Measurements from ENCODE around the gene HINFP.

The HINFP gene

DNA sequence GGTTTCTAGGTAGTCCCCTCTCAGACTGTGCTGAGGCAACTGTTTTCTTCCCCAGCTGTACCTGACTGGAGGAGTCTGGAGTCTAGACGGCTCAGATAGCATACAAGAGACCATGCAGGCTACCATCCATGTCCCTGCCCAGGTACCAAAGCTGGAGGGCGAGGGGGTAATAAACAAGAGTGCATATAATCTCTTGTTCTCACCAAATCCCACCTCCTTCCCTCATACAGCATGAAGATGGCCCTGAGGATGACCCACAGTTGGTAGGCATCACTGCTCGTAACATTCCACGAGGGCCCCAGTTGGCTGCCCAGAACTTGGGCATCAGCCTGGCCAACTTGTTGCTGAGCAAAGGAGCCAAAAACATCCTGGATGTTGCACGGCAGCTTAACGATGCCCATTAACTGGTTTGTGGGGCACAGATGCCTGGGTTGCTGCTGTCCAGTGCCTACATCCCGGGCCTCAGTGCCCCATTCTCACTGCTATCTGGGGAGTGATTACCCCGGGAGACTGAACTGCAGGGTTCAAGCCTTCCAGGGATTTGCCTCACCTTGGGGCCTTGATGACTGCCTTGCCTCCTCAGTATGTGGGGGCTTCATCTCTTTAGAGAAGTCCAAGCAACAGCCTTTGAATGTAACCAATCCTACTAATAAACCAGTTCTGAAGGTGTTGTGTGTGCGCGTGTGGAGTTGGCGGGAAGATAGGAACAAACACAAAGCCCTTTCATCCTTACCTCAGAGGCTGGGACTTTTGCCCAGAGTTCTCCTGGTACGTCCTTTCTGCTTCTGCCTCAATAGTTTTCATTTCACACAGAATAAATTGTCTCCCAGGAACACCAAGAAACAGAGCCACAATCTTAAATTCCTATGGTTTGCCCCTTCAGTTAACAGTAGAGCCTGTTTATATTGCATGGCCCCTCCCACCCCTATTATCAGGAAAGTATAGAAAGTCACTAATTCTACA is 28.2 kb upstream of the HINFP start:
- H3K27ac ChIP-seq = peak overlapping the region; percentile 99
- no peak for TF ChIP-seq ZFX (IDR thresholded peaks at IDR 0.05; ENCODE audit: borderline replicate concordance)
- TF ChIP-seq, protein P1, sequence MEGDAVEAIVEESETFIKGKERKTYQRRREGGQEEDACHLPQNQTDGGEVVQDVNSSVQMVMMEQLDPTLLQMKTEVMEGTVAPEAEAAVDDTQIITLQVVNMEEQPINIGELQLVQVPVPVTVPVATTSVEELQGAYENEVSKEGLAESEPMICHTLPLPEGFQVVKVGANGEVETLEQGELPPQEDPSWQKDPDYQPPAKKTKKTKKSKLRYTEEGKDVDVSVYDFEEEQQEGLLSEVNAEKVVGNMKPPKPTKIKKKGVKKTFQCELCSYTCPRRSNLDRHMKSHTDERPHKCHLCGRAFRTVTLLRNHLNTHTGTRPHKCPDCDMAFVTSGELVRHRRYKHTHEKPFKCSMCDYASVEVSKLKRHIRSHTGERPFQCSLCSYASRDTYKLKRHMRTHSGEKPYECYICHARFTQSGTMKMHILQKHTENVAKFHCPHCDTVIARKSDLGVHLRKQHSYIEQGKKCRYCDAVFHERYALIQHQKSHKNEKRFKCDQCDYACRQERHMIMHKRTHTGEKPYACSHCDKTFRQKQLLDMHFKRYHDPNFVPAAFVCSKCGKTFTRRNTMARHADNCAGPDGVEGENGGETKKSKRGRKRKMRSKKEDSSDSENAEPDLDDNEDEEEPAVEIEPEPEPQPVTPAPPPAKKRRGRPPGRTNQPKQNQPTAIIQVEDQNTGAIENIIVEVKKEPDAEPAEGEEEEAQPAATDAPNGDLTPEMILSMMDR (IDR thresholded peaks at IDR 0.05) = no peak

DNA sequence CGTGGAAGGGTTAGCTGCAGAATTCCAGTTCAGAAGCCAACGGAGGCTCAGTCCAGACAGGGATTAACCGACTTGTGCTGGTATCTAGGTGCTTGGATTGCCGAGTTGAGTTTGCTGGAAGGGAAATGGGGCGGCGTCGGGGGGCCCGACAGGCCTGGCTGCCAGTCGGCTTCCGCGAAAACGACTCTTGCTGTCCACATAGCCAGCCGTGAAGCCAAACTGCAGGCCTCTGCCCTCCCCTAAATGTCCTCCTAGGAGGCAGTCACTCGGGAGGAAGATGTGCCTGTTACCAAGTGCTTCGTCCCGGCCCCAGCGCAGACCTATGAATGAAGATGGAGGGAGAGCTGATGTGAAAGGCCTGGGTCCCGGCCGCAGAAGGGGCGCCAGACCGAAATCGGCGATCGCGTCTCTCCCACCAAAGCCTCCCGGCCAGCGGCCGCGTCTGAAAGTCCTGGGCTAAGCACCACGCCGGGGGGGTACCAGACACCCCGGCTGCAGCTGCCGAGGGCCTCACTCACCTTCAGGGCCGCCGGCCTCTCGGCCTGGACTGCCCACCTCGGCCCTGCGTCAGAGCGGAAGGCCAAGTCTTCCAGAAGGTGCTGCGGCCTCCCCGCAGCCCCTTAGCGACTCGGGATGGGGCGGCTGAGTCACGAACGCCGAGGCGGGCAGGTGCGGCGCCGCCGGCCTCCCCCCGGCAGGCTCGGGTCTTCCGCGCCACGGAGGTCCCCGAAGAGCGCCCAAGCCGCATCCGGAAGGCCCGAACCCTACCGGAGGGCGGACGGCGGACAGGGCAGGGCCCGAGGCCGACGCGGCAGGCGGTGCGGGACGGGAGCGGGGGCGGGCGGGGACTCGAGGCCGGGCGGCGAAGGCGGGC is 27.2 kb upstream of the HINFP start:
- peak overlapping the region; percentile 99 for H3K27ac ChIP-seq
- TF ChIP-seq, protein P1 (IDR thresholded peaks at IDR 0.05) = no peak
- TF ChIP-seq ZFX (IDR thresholded peaks at IDR 0.05; ENCODE audit: borderline replicate concordance) = no peak

DNA sequence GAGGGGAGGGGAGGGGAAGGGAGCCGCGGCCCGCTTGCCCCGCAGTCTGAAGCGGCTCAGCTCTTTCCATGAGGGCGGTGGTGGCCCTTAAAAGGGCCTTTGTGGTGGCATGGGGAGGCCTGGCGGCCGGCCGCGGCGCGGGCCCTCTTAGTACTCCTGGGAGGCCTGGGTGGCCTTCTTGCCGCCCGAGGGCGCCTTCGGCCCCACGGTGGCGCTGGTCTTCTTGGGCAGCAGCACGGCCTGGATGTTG is 26.6 kb upstream of the HINFP start:
- H3K27ac ChIP-seq = peak overlapping the region; percentile 99
- TF ChIP-seq, protein P1 (IDR thresholded peaks at IDR 0.05) = peak; percentile 68
- no peak for TF ChIP-seq ZFX (IDR thresholded peaks at IDR 0.05; ENCODE audit: borderline replicate concordance)

DNA sequence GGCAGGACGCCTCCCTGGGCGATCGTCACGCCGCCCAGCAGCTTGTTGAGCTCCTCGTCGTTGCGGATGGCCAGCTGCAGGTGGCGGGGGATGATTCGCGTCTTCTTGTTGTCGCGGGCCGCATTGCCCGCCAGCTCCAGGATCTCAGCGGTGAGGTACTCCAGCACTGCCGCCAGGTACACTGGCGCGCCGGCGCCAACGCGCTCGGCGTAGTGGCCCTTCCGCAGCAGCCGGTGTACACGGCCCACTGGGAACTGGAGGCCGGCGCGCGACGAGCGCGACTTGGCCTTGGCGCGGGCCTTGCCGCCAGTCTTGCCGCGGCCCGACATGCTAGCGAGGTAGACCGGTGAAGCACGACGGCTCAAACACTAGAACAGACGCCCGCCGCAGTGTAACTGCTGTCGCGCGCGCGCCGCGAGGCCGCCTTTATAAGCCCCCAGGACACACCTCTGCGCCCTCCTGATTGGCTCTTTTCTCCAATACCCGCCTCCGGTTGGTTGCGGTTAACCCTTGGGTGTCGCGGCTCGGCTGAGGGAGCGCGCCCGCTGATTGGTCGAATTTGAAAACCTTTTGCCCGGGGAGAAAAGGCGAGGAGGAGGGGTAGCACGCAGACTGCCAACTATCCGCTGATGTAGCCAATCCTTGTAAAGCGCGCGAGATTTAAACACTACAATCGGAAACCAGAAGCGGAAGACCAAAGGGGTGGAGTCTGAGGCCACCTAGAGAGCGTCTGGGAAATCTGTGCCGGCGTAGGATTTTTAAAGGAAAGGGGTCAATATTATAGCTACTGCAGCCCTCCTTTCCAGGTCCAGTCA is 26.1 kb upstream of the HINFP start:
- peak overlapping the region; percentile 99 for H3K27ac ChIP-seq
- no peak for TF ChIP-seq ZFX (IDR thresholded peaks at IDR 0.05; ENCODE audit: borderline replicate concordance)
- TF ChIP-seq, protein P1 (IDR thresholded peaks at IDR 0.05) = peak; percentile 34; the same call in 1 of the 2 replicates

DNA sequence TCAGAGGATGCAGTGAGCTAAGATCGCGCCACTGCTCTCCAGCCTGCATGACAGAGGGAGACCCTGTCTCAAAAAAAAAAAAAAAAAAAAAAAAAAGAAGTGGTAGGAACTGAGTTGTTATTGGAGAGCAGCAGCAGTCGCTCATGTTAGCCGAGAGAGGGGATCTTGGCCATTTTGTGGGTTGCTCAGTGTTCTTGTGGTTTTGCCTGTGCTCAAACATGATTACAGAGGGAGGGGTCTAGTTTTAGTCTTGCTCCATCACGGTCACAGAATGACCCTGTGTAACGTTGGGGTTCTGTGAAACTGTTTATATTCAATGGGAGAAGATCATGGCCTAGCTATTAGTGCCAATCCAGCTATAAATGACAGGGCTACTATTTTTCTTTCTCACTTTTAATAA is 21.7 kb upstream of the HINFP start:
- TF ChIP-seq, protein P1 (IDR thresholded peaks at IDR 0.05) = no peak
- no peak for TF ChIP-seq ZFX (IDR thresholded peaks at IDR 0.05; ENCODE audit: borderline replicate concordance)
- H3K27ac ChIP-seq = peak overlapping the region; percentile 98; the same call in 1 of the 2 replicates

DNA sequence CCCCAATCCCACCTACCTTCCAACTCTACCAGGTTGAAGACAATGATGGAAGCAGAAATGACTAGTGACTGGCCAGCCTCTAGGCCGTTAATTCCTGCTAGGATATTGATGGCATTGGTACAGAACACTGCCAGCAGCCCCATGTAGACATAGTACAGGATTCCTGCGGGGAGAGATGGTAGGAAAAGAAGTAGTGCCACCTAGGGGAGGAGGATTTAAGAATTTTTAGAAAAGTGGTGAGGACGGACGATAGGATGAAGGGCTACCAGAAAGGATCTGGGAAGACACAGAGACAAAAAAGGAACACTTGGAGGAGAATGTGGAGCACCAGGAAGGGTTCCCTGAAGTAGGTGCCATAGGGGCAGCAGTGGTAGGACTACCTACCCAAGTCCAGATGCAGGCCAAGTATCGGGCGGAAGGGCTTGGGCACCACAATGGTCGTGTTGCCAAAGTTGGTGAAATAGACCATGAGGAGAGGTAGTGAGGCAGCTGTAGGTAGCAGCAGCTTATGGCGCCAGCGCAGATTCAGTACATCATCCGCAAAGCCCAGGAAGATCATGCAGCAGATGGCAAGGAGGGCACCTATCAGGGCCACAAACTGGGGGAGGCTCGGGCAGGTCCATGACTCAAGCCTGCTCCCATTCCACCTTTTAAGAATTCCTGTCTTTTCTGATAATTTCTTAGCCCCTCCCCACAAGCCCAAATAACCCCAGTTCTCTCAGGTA is 21.0 kb upstream of the HINFP start:
- peak overlapping the region; percentile 98 for H3K27ac ChIP-seq
- no peak for TF ChIP-seq ZFX (IDR thresholded peaks at IDR 0.05; ENCODE audit: borderline replicate concordance)
- TF ChIP-seq, protein P1 (IDR thresholded peaks at IDR 0.05) = peak; percentile 82

Measured in 22Rv1 (cell line).